Kidney (tissue), 14 donors: ENCODE measurements around the gene UBASH3B. TPM values are rescaled to one million over a fixed set of nuclear protein-coding genes. Genes with fewer than 3 reads are reported as not detected.

Source experiments
- DNase-seq, 5 donors: peaks; one replicate each; pipeline ENCODE4 v3.0.0-alpha.2; 2013 to 2020
- FAIRE-seq: peaks from 2 replicates; lab custom pipeline; 2012; peaks lifted over from hg19 to GRCh38; lab: Jason Lieb, UNC
- H3K27ac ChIP-seq, 2 donors: one replicate each; pipeline ENCODE4 v1.7.0; 2013; ENCODE audit warnings: low read depth in 2 of 2, low read length in 2 of 2, inconsistent platforms in 1 of 2
- H3K27me3 ChIP-seq: one replicate; pipeline ENCODE4 v1.7.1; 2013; ENCODE audit warnings: low read length, inconsistent platforms; ENCODE audit not compliant: control insufficient read depth, insufficient read depth
- H3K36me3 ChIP-seq, 3 donors: one replicate each; pipeline versions ENCODE4 v1.7.0 to v1.7.1; 2013; ENCODE audit warnings: low read length in 3 of 3, control low read depth in 1 of 3, inconsistent platforms in 1 of 3; ENCODE audit not compliant: insufficient read depth in 3 of 3, control insufficient read depth in 2 of 3
- H3K4me1 ChIP-seq, 3 donors: one replicate each; pipeline versions ENCODE4 v1.7.0 to v1.7.1; 2013; ENCODE audit warnings: low read length in 3 of 3, inconsistent platforms in 1 of 3, low read depth in 1 of 3; ENCODE audit not compliant: control insufficient read depth in 2 of 3, insufficient read depth in 2 of 3
- H3K4me3 ChIP-seq, 3 donors: one replicate each; pipeline versions ENCODE4 v1.7.0 to v1.8.1; 2013; ENCODE audit warnings: low read length in 3 of 3, control low read depth in 1 of 3, inconsistent platforms in 1 of 3
- H3K9ac ChIP-seq, 3 donors: one replicate each; pipeline versions ENCODE4 v1.7.0 to v1.7.1; 2013; ENCODE audit warnings: low read length in 3 of 3, control low read depth in 1 of 3, inconsistent platforms in 1 of 3
- H3K9me3 ChIP-seq, 3 donors: one replicate each; pipeline versions ENCODE4 v1.7.0 to v1.7.1; 2013; ENCODE audit warnings: low read length in 3 of 3, control low read depth in 1 of 3, inconsistent platforms in 1 of 3; ENCODE audit not compliant: control insufficient read depth in 2 of 3, insufficient read depth in 1 of 3
- CTCF ChIP-seq: IDR thresholded peaks from 3 replicates; pipeline ENCODE4 v1.5.1; 2012; ENCODE audit warnings: mild to moderate bottlenecking, moderate library complexity, borderline replicate concordance; ENCODE audit not compliant: insufficient read depth; ENCODE audit errors: extremely low read depth
- intact Hi-C: fragments of 100-400 bp; cut with DNase I; formaldehyde crosslinking; loops from one replicate; pipeline ENCODE4 v1.11.1; 2022
- polyA plus RNA-seq: library from polyadenylated mRNA; stranded (reverse); fragments of 350-450 nt; fragmentation: Illumina TruSeq; extraction: RNeasy Lipid Tissue Mini Kit (QIAGEN cat#74804); gene quantifications from one replicate; pipeline ENCODE4 v1.2.3, GENCODE V29; 2014; ENCODE audit warnings: low read depth, low replicate concordance; ENCODE audit not compliant: insufficient read depth
- total RNA-seq: library from RNA; stranded (reverse); fragmentation: NEBNext Ultra II Directional; extraction: Animal tissue kit (Norgen Biotek cat#: 25700); gene quantifications from one replicate; pipeline ENCODE4 v1.2.1, GENCODE V29; 2021
- donor health status: control.
- donor health status: control.
- donor health status: control.
- donor health status: control.
- donor health status: control.
- donor health status: DM: yes; HTN: yes; CAD: no.
- donor health status: Normal renal cell carcinoma (clear cell type).

Gene UBASH3B
- total and polyA plus RNA-seq, 2 donors from 2014 or later: 0.62 to 22.8 TPM

GRCh38 chr11:122707111-122707510, 51.6 kb downstream of the UBASH3B start:
- intact Hi-C loops: no loop called here
- no peaks in the 10 kb centered on the region for H3K9me3 ChIP-seq
- no peaks in the 10 kb centered on the region for H3K27me3 ChIP-seq
- no peaks in the 10 kb centered on the region for H3K36me3 ChIP-seq
- FAIRE-seq: no peak
- no peak for TF ChIP-seq CTCF
- DNase-seq: no peak
- no peak overlapping the region for H3K4me3 ChIP-seq
- no peak overlapping the region for H3K27ac ChIP-seq
- H3K9ac ChIP-seq: no peak overlapping the region
- H3K4me1 ChIP-seq: no peaks in the 10 kb centered on the region

GRCh38 chr11:122707901-122708300, 52.4 kb downstream of the UBASH3B start:
- intact Hi-C loops: no loop called here
- Histone ChIP-seq H3K27ac (no peak overlapping the region), H3K4me1 (no peaks in the 10 kb centered on the region), H3K9ac (no peak overlapping the region), H3K9me3 (no peaks in the 10 kb centered on the region), H3K4me3 (no peak overlapping the region), H3K36me3 (no peaks in the 10 kb centered on the region), H3K27me3 (no peaks in the 10 kb centered on the region)
- DNase-seq: no peak
- no peak for TF ChIP-seq CTCF
- FAIRE-seq: no peak

DNA sequence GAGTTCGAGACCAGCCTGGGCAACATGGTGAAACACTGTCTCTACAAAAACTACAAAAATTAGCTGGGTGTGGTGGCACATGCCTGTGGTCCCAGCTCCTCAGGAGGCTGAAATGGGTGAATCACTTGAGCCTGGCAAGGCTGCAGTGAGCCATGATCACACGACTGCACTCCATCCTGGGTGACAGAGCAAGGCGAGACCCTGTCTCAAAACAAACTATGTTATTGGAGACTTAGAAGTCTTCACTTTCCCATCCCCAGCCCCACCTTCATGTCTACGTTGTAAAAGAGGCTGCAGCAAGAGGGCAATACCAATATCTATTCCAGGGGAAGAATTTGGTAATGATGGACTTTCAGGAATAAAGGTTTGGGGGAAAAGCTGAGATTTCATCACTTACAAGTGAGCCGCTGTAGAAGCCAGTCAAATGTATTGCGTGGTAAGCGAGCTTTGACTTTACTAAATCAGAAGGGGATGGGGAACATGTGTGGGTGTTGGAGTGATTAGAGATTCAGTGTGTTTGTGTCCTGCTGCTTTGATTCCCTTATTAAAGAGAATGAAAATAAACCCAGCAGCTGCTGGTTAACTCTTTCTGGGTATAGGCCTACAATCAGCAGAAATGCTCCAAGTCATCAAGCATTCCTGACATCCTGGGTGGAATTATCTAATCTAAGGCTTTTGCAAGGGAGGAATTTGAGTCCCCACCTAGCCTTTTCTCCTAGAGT, 53.7 kb downstream of the UBASH3B start:
- FAIRE-seq: no peak
- Histone ChIP-seq H3K9me3 (no peaks in the 10 kb centered on the region), H3K36me3 (no peaks in the 10 kb centered on the region), H3K4me3 (no peak overlapping the region), H3K4me1 (no peaks in the 10 kb centered on the region), H3K9ac (no peak overlapping the region), H3K27me3 (no peaks in the 10 kb centered on the region), H3K27ac (no peak overlapping the region)
- no peak for DNase-seq
- intact Hi-C loops: no loop called here
- no peak for TF ChIP-seq CTCF

GRCh38 chr11:122711362-122711761, 55.8 kb downstream of the UBASH3B start:
- H3K36me3 ChIP-seq: no peaks in the 10 kb centered on the region
- TF ChIP-seq CTCF: no peak
- H3K27ac ChIP-seq: no peak overlapping the region
- FAIRE-seq (no peak), DNase-seq (no peak)
- H3K4me3 ChIP-seq: no peak overlapping the region
- intact Hi-C loops: no loop called here
- H3K9ac ChIP-seq: no peak overlapping the region
- H3K4me1 ChIP-seq: no peaks in the 10 kb centered on the region
- no peaks in the 10 kb centered on the region for H3K27me3 ChIP-seq
- H3K9me3 ChIP-seq: no peaks in the 10 kb centered on the region
